ENCODE data around the gene KRTAP5-10. TPM values are rescaled to one million over a fixed set of nuclear protein-coding genes. Genes with fewer than 3 reads are reported as not detected.
"Not testable (repeated sequence)": the region's sequence is repeated elsewhere in the genome, so short reads cannot be mapped to it uniquely, and the experiment has no call there.

Gene KRTAP5-10
- total RNA-seq, 4 donors from 2014 or later, result not detected

DNA sequence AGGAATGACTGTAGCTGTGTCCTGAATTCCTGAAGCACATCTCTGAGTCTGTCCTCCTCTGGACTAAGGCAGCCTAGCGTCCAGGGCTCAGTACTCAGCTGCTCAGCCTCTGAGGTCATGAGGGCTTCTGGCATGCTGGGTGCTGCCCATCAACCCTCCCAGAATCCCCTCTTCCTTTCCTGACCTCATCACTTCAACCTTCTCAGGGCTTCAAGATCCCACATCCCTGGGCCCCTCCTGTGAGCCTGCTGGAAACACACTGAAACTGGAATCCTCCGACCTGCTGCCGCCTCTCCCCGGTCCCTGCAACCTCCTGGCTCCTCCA is 26.7 kb upstream of the KRTAP5-10 start:
- ATAC-seq (ENCODE audit: low FRiP score), result no peak
- TF ChIP-seq, protein P1, sequence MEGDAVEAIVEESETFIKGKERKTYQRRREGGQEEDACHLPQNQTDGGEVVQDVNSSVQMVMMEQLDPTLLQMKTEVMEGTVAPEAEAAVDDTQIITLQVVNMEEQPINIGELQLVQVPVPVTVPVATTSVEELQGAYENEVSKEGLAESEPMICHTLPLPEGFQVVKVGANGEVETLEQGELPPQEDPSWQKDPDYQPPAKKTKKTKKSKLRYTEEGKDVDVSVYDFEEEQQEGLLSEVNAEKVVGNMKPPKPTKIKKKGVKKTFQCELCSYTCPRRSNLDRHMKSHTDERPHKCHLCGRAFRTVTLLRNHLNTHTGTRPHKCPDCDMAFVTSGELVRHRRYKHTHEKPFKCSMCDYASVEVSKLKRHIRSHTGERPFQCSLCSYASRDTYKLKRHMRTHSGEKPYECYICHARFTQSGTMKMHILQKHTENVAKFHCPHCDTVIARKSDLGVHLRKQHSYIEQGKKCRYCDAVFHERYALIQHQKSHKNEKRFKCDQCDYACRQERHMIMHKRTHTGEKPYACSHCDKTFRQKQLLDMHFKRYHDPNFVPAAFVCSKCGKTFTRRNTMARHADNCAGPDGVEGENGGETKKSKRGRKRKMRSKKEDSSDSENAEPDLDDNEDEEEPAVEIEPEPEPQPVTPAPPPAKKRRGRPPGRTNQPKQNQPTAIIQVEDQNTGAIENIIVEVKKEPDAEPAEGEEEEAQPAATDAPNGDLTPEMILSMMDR (IDR thresholded peaks at IDR 0.05), result no peak
- no peak for DNase-seq (ENCODE audit: low spot score)

- TF ChIP-seq, protein P1 (IDR thresholded peaks at IDR 0.05), result no peak
- ATAC-seq (ENCODE audit: low FRiP score) (no peak), DNase-seq (ENCODE audit: low spot score) (no peak)
These were observed 26.3 kb upstream of the KRTAP5-10 start for GRCh38 chr11:71539017-71539416.

GRCh38 chr11:71539971-71540370 is 25.4 kb upstream of the KRTAP5-10 start:
- ATAC-seq (ENCODE audit: low FRiP score), result not testable (repeated sequence)

GRCh38 chr11:71540521-71541304 is 24.6 kb upstream of the KRTAP5-10 start:
- not testable (repeated sequence) for ATAC-seq (ENCODE audit: low FRiP score); DNase-seq (ENCODE audit: low spot score)

More at GRCh38 chr11:71539971-71540370, 25.4 kb upstream of the KRTAP5-10 start:
- not testable (repeated sequence) for DNase-seq (ENCODE audit: low spot score)

DNA sequence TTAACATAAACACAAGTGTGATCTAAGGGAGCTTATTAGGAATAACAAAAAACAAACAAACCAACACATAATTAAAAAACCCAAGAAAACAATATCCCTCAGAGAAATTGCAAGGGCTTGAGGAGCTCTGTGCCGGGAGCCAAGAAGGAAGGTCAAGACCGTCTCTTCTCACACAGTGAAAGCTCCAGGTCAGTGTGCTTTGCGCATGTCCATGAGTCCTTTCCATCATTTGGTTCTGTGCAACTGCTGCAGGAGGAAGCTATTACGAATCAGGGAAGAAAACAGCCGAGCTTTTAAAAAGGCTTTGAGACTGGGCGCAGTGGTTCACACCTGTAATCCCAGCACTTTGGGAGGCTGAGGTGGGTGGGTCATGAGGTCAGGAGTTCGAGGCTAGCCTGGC is 23.0 kb upstream of the KRTAP5-10 start:
- no peak for DNase-seq (ENCODE audit: low spot score)
- TF ChIP-seq, protein P1 (IDR thresholded peaks at IDR 0.05), result no peak

GRCh38 chr11:71542879-71543777 is 22.2 kb upstream of the KRTAP5-10 start:
- no peak for ATAC-seq (ENCODE audit: low FRiP score)
- DNase-seq (ENCODE audit: low spot score), result no peak
- TF ChIP-seq, protein P1 (IDR thresholded peaks at IDR 0.05), result no peak

More for the DNA sequence above, 23.0 kb upstream of the KRTAP5-10 start:
- ATAC-seq (ENCODE audit: low FRiP score), result no peak

- ATAC-seq (ENCODE audit: low FRiP score) (no peak), DNase-seq (ENCODE audit: low spot score) (no peak)
- TF ChIP-seq, protein P1 (IDR thresholded peaks at IDR 0.05), result no peak
These were observed 21.5 kb upstream of the KRTAP5-10 start for GRCh38 chr11:71543866-71544265.

Data from omental fat pad (tissue), 4 donors.